Stimulated activated memory B cell treated with anti-CD40 and anti-IgM and Interleukin-4, amounts not matched to agents 10 μg/mL and 1 μg/mL and 100 μg/mL, for 72 hours (primary cell): ENCODE data around the gene USH2A.
"Not testable (repeated sequence)": the region's sequence is repeated elsewhere in the genome, so short reads cannot be mapped to it uniquely, and the experiment has no call there.

Source experiments
- ATAC-seq: fragments of 150-1000 bp; cut with Tn5 transposase; 2 replicates; pipeline ENCODE4 v1.10.0; 2021
- H3K27ac Mint-ChIP-seq: one replicate; pipeline ENCODE4 v1.8.0; 2022; ENCODE audit warnings: mild to moderate bottlenecking, mixed read lengths
- H3K27me3 Mint-ChIP-seq: one replicate; pipeline ENCODE4 v1.8.0; 2022; ENCODE audit warnings: mixed read lengths
- H3K36me3 Mint-ChIP-seq: one replicate; pipeline ENCODE4 v1.8.0; 2022; ENCODE audit warnings: mixed read lengths
- H3K4me1 Mint-ChIP-seq: one replicate; pipeline ENCODE4 v1.8.0; 2022; ENCODE audit warnings: mixed read lengths
- H3K4me3 Mint-ChIP-seq: one replicate; pipeline ENCODE4 v1.8.0; 2022; ENCODE audit warnings: mild to moderate bottlenecking, moderate library complexity, mixed read lengths
- H3K9me3 Mint-ChIP-seq: one replicate; pipeline ENCODE4 v1.8.0; 2022; ENCODE audit warnings: mixed read lengths

Gene USH2A

DNA sequence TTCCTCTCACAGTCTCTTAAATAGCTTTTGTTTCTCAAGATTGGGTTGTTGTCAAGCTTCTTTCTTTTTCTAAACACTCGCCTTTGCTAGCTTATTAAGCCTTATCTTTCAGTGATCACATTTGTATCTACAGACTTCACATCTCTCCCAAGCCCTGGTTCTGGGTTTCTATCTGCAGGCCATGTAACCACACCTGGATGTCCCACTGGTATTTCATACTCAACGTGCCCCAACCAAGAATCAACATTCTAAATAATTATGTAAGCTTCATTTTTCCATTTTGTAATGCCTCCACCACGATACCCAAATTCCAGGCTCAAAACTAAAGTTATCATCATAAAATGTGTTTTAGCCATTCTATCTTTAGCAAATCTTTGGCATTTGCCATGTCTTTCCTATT lies 372.2 kb downstream of the USH2A start:
- Mint-ChIP-seq H3K9me3 (peaks cover 4% of the 10 kb centered on the region), H3K27ac (no peak overlapping the region), H3K36me3 (no peaks in the 10 kb centered on the region), H3K4me1 (no peaks in the 10 kb centered on the region), H3K27me3 (no peaks in the 10 kb centered on the region), H3K4me3 (no peak overlapping the region)
- ATAC-seq = no peak

DNA sequence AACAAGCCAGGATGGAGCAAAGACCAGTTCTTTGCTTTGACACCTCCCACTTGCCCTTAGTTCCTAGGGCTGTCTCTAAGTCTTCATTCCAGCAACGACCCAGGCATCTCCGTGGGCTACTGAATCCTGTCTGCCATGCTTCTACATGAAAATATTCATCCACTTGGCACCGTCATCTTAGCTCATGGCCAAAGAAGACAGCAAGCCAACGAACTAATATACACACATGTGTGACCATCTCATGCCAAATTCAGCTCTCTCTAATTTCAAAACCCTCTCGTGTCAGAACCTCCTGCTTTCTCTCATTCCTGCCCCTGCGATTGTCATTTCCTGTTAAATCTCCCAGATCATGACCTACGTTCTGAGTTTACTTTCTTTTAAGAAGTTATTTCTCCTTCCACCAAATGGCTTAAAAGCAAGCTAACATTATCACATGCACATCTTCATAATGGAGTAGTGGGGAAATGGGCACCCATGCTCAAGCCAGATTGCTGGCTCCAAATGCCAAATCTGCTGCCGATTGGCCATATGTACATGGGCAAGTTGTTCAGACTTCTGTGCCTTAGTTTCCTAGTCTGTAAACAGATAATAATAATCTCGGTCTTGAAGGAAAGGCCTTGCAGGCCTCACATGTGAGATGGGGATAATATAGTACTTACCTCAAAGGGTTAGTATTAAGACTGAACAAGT lies 373.4 kb downstream of the USH2A start:
- Mint-ChIP-seq H3K4me3 (no peak overlapping the region), H3K4me1 (no peaks in the 10 kb centered on the region), H3K27me3 (no peaks in the 10 kb centered on the region), H3K9me3 (peaks cover 4% of the 10 kb centered on the region), H3K27ac (no peak overlapping the region), H3K36me3 (no peaks in the 10 kb centered on the region)
- no peak for ATAC-seq

DNA sequence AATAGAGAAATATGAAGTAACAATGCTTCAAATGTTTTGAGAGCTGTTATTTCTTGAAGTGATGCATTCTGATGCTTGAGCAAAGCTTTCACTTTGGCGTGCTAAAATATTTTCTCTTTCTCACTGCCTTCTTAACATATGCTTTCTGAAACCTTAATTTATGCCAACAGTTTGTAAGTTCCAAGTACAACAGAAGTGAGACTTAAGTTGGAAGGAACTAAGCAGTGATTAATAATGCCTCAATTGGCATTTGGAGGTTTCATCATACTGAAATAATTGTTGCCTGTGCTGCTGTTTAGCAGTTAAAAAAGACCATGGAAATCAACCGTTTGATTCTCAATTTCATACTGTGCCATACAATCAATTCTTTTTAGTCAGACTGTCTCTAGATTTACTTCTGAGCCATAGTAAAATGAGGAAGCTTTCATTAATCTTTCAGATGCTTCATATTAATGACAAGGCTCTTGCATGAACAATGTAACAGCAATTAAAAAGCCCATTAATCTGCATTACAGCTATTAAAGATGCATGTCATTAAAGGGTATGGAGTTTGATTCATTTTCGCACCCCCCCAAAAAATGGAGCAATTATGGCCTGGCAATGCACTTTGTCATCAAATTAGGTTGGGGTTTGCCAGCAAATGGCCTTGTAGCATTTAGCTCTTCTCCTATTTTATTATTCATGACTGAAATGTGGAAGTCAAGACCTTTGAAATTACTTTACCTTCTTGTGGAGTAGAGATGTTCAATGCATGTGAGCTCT lies 375.3 kb downstream of the USH2A start:
- Mint-ChIP-seq H3K27ac (no peak overlapping the region), H3K4me1 (no peaks in the 10 kb centered on the region)

DNA sequence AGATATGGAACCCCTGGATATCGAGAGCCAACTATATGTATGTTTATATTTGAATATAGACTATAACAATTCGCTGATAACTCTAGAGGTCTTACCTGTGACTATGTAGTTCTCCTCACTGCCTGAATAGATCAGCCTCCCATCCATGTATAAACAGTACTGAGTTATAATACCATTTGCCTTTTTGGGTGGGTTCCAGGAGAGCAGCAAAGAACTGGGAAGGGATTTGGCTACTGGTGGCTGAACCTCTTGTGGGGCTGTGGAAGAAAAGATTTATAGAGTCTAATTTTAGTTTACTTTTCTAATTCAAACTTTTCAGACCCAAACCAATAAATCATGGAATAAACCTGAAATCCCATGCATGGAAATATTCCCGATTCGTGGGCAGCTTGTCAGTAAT lies 376.9 kb downstream of the USH2A start:
- no peak overlapping the region for H3K27ac Mint-ChIP-seq
- H3K36me3 Mint-ChIP-seq = no peaks in the 10 kb centered on the region
- H3K9me3 Mint-ChIP-seq = peaks cover 4% of the 10 kb centered on the region
- no peak for ATAC-seq
- no peaks in the 10 kb centered on the region for H3K27me3 Mint-ChIP-seq
- no peaks in the 10 kb centered on the region for H3K4me1 Mint-ChIP-seq
- H3K4me3 Mint-ChIP-seq = no peak overlapping the region

More for the DNA sequence above, 375.3 kb downstream of the USH2A start:
- H3K4me3 Mint-ChIP-seq = no peak overlapping the region
- no peaks in the 10 kb centered on the region for H3K27me3 Mint-ChIP-seq
- H3K9me3 Mint-ChIP-seq = peaks cover 4% of the 10 kb centered on the region
- no peak for ATAC-seq
- no peaks in the 10 kb centered on the region for H3K36me3 Mint-ChIP-seq

DNA sequence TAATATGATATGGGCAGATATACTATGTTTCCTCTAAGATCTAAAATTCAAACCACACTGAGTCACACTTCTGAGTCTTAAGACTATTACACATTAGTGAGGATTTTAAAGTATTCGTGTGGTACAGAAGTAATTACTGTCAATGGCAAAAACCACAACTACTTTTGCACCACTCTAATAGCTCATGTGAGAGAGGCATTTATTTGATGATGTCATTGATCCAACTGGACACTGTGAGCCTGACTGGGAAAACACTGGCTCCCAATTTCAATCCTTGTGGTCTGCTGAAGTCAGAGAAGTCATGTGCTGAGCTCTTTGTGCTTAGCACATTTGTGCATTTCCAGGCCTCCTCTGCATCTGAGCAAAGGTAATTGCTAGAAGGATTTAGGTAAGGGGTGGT lies 377.8 kb downstream of the USH2A start:
- H3K4me3 Mint-ChIP-seq = no peak overlapping the region
- H3K27me3 Mint-ChIP-seq = no peaks in the 10 kb centered on the region
- H3K4me1 Mint-ChIP-seq = no peaks in the 10 kb centered on the region
- H3K9me3 Mint-ChIP-seq = no peaks in the 10 kb centered on the region
- H3K27ac Mint-ChIP-seq = no peak overlapping the region
- no peaks in the 10 kb centered on the region for H3K36me3 Mint-ChIP-seq
- no peak for ATAC-seq

DNA sequence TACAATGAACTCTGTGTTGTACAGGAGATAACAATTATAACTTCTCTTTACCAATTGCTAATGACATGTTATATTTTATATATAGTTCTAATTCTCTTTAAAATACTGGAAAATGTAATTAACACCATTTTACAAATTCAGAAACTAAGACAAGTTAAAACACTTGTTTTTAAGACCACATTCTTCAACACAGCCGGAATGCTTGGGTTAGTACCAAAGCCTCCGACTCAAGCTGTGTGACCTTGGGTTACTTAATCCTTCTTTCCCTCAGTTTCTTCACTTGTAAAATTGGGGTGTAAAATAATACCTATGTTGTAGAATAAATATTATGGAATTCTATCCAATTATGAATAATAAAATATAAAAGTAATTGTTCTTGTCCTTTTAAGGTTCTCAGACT lies 378.7 kb downstream of the USH2A start:
- H3K4me3 Mint-ChIP-seq = no peak overlapping the region
- H3K4me1 Mint-ChIP-seq = no peaks in the 10 kb centered on the region
- no peak for ATAC-seq
- no peaks in the 10 kb centered on the region for H3K36me3 Mint-ChIP-seq
- H3K27me3 Mint-ChIP-seq = no peaks in the 10 kb centered on the region
- H3K9me3 Mint-ChIP-seq = peaks cover 3% of the 10 kb centered on the region
- H3K27ac Mint-ChIP-seq = no peak overlapping the region

DNA sequence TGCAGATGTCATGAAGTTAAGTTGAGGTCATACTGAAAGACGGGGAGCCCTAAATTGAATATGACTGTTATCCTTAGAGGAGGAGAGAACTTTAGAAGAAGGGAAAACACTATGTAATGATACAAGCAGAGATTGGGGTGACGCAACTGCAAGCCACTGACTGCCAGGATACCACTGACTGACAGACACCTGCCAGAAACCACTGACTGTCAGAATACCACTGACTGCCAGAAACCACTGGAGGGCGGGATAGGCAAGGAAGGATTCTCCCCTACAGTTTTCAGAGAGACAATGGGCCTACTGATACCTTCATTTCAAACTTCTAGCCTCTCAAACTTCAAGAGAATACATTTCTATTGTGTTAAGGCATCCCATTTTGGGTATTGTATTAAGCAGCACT lies 388.7 kb downstream of the USH2A start:
- Mint-ChIP-seq H3K4me3 (no peak overlapping the region), H3K27me3 (no peaks in the 10 kb centered on the region), H3K4me1 (no peaks in the 10 kb centered on the region), H3K36me3 (no peaks in the 10 kb centered on the region), H3K9me3 (peaks cover 2% of the 10 kb centered on the region), H3K27ac (no peak overlapping the region)
- no peak for ATAC-seq

DNA sequence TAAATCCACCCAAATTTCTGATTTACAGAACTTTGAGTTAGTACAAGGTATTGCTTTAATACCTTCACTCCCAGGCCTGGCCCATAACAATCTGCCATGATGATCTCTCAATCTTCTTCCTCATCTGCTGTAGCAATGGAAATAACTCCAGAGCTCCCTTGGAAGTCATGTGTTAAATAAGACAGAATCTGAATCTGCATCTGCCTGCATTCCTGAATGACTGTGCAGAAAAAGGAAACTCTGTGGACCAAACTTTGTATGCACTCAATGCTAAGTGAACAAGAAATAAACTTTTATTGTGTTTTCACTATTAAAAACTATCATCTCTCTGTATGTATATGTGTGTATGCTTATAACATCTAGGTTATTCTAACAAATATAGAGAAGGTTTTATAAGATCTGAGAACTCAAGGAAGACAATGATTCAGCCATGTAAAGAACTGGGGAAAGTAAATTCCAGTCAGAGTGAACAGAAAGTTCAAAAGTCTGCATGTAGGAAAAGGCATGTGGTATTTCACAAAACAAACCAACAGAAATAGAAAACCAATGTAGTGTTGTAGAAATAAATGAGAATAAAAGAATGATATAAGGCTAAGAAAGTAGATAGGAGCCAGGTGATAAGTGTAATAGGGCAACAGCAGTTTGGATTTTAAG lies 390.2 kb downstream of the USH2A start:
- ATAC-seq = no peak
- Mint-ChIP-seq H3K27me3 (no peaks in the 10 kb centered on the region), H3K4me3 (no peak overlapping the region), H3K36me3 (no peaks in the 10 kb centered on the region), H3K9me3 (peaks cover 2% of the 10 kb centered on the region), H3K4me1 (no peaks in the 10 kb centered on the region), H3K27ac (no peak overlapping the region)

DNA sequence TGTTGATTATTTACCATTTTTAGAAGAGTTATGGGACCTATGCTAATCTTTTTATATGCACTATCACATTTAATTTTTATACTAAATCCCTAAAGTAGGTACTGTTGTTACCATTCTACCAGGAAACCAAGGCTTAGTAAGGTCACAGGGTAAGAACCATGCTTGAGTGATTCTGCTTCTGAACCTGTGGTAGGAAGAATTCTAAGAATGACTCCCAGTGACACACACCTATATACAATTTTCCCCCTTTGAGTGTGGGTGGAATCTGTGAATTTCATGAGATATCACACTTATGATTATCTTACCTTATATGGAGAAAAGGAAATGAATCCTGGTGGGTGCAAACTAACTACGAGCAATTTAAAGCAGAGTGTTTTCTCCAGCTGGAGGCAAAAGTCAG lies 391.0 kb downstream of the USH2A start:
- Mint-ChIP-seq H3K27me3 (no peaks in the 10 kb centered on the region), H3K27ac (no peak overlapping the region), H3K36me3 (no peaks in the 10 kb centered on the region), H3K4me3 (no peak overlapping the region), H3K9me3 (peaks cover under 1% of the 10 kb centered on the region), H3K4me1 (no peaks in the 10 kb centered on the region)
- ATAC-seq = no peak

DNA sequence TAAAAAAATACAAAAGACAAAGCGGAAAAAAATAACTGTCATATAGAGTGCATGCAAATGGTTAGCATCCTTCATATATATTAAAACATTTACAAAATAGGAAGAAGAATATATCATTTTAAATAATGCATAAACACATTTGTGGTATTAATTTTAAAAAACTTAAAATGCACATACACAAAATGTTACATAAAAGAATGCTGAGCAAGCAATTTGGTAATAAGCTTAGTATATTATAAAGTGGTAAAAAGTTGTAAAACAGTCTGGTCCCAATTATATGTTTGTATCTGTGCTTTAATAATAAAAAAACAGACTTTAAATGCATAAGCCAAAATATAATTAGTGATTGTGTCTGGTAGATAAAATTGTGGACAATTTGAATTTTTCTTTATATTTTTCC lies 394.6 kb downstream of the USH2A start:
- ATAC-seq = no peak
- Mint-ChIP-seq H3K4me1 (no peaks in the 10 kb centered on the region), H3K27ac (no peak overlapping the region), H3K27me3 (no peaks in the 10 kb centered on the region), H3K4me3 (no peak overlapping the region), H3K9me3 (no peaks in the 10 kb centered on the region), H3K36me3 (no peaks in the 10 kb centered on the region)

DNA sequence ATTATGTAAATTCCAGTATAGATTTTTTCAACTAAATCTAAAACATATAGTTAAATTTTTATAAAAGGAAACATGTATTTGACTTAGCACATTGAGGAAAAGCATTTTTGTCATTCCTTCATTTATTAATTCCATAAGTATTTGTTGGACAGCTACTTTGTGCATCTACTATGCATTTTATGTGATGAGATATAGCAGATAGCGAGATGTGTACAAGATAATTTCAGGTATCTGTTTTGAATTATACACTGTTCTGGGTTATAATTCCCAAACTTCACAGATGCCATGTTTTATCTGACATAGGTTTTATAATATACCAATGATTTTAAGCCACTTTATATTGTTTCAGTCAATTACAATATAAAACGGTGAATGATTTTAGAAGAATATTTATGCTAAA lies 398.7 kb downstream of the USH2A start:
- no peaks in the 10 kb centered on the region for H3K27me3 Mint-ChIP-seq
- no peak overlapping the region for H3K27ac Mint-ChIP-seq
- H3K4me3 Mint-ChIP-seq = no peak overlapping the region
- no peaks in the 10 kb centered on the region for H3K4me1 Mint-ChIP-seq
- no peaks in the 10 kb centered on the region for H3K9me3 Mint-ChIP-seq
- no peaks in the 10 kb centered on the region for H3K36me3 Mint-ChIP-seq
- ATAC-seq = no peak

DNA sequence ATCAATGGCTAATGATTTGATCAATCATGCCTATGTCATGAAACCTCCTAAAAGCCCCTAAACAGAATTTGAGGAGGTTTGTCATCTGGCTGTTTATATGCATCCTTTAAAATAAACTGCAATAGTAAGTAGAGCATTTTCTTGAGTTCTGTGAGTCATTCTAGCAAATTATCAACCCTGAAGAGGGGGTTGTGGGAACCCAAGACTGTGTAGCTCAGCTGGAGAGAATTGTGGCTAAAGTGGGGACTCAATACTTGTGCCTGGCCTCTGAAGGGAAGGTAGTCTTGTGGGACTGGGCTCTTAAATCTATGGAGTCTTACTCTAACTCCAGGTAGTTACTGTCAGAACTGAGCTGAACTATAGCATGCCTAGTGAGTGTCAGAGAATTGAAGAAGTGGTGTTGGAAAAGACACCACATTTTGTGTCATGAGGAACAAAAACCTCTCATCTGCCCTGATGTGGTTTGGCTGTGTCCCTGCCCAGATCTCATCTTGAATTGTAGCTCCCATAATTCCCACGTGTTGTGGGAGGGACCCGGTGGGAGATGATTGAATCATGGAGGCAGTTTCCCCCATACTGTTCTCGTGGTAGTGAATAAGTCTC lies 402.4 kb downstream of the USH2A start:
- H3K36me3 Mint-ChIP-seq = no peaks in the 10 kb centered on the region
- no peak overlapping the region for H3K27ac Mint-ChIP-seq
- no peaks in the 10 kb centered on the region for H3K4me1 Mint-ChIP-seq
- H3K9me3 Mint-ChIP-seq = peaks cover 2% of the 10 kb centered on the region
- H3K4me3 Mint-ChIP-seq = no peak overlapping the region
- no peak for ATAC-seq
- no peaks in the 10 kb centered on the region for H3K27me3 Mint-ChIP-seq

DNA sequence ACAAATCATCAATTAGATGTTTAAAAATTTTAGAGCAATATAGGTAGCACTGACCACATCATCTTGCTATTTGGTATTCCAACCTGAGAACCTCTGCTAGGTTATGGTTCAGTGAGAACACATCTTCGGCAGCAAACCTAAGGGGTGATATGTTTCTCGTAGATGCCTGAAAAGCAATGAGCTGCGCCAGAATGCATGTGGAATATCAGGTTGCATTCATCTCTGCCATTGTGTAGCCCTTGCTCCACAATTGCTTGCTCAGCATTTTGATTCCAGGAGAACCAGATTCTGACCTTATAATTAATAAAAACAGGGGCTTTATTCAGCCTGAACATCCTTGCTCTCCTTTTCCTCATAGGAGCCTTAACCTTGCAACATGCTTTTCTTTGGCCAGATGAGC lies 408.1 kb downstream of the USH2A start:
- ATAC-seq = no peak
- H3K4me3 Mint-ChIP-seq = no peak overlapping the region
- no peaks in the 10 kb centered on the region for H3K4me1 Mint-ChIP-seq
- H3K36me3 Mint-ChIP-seq = no peaks in the 10 kb centered on the region
- H3K27me3 Mint-ChIP-seq = no peaks in the 10 kb centered on the region
- H3K27ac Mint-ChIP-seq = no peak overlapping the region
- peaks cover 2% of the 10 kb centered on the region for H3K9me3 Mint-ChIP-seq

DNA sequence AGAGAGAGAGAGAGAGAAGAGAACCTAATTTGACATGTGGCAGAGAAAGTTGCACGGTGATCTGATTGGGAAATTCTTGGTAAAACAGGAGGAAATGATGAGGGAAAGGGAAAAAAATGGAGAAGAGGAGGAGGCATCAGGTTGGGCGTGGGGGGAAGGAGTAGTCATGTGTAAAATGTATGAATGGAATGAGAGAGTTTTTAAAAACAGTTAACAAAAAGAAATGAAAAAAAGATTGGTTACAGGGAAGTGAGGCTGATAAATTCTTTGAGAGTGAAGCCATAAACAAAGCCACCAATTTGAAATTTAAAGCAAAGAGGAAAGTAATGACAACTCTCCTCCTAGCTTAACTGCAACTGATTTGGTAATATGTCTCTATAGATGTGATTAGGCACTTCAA lies 409.2 kb downstream of the USH2A start:
- no peaks in the 10 kb centered on the region for H3K36me3 Mint-ChIP-seq
- no peak for ATAC-seq
- no peak overlapping the region for H3K4me3 Mint-ChIP-seq
- no peak overlapping the region for H3K27ac Mint-ChIP-seq
- no peaks in the 10 kb centered on the region for H3K27me3 Mint-ChIP-seq
- no peaks in the 10 kb centered on the region for H3K4me1 Mint-ChIP-seq
- peaks cover 5% of the 10 kb centered on the region for H3K9me3 Mint-ChIP-seq

DNA sequence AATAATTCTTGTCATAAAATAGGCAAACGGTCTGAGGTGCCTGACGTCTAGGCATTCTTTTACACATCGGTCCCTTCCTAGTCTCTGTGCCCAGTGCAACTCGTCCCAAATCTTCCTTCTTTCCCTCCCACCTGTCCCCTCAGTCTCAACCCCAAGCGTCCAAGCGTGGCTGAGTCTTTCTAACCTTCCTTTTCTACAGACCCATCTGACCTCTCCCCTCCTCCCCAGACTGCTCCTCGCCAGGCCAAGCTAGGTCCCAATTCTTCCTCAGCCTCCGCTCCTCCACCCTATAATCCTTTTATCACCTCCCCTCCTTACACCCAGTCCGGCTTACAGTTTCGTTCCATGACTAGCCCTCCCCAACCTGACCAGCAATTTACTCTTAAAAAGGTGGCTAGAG lies 413.8 kb downstream of the USH2A start:
- not testable (repeated sequence) for H3K4me3 Mint-ChIP-seq, H3K4me1 Mint-ChIP-seq, H3K27me3 Mint-ChIP-seq, H3K9me3 Mint-ChIP-seq, ATAC-seq, H3K27ac Mint-ChIP-seq, H3K36me3 Mint-ChIP-seq
